IPS DF 19.7 (cell line): Measurements from ENCODE around the gene DLST.
A peak's percentile ranks its signal among the peaks of the same experiment; 100 is the strongest.

Experiments used
- DNase-seq: peaks from one replicate; pipeline ENCODE4 v3.0.0-alpha.2; 2013; ENCODE audit warnings: low read depth, low spot score

DLST gene

DNA sequence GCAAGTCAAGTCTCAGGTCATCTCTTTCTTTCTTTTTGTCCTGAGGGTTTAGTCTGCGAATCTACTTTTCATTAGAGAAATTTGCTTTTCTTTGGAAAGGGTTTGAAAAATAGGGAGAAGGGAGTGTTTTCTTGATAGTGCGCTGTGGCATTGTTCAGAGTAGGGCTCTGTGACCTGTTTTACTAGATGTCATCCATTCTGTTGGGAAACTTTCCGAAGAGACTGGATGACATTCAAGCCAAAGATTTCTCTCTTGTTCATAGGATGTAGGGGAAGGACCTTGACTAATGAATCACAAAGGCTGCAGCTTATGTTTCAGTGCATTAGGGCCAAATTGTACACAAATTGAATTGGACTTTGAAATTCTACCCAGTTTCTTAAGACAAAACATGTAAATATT is 14.7 kb downstream of the DLST start:
- no peak for DNase-seq

- no peak for DNase-seq
Observed at GRCh38 chr14:74897642-74898041, 15.9 kb downstream of the DLST start.

DNA sequence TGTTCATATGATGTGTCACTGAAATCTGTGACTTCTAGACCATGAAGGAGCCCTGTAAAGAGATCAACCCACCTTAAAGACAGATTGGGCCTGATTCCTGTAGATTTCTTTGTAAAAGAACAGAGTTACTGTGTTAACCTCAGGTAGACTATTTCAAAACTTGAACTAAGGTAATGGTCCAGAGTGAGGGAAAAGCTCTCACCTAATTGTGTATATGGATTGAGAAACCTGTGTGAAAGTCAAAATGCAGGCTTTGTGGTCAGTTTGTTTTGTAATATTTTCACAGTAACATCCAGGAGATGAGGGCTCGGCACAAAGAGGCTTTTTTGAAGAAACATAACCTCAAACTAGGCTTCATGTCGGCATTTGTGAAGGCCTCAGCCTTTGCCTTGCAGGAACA is 16.4 kb downstream of the DLST start:
- DNase-seq, result no peak

DNA sequence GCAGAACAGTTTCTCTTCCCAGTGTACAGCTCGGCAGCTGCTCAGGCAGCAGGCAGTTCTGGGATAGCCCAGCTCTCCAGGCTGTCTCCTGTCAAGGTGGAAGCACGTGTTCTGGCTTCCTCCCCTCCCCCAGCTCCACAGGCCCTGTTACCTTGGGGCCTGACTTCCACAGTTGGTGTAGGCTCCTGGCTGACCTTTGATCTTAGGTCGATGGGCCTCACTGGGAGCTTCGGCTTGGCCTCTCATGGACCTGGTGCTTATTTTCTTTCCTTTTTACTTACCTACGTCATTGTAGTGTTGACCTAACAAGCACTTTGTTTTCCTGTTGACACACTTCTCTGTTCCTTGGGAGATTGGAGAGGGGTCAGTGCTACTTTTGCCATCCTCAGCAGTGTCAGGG is 17.0 kb downstream of the DLST start:
- DNase-seq, result no peak

DNA sequence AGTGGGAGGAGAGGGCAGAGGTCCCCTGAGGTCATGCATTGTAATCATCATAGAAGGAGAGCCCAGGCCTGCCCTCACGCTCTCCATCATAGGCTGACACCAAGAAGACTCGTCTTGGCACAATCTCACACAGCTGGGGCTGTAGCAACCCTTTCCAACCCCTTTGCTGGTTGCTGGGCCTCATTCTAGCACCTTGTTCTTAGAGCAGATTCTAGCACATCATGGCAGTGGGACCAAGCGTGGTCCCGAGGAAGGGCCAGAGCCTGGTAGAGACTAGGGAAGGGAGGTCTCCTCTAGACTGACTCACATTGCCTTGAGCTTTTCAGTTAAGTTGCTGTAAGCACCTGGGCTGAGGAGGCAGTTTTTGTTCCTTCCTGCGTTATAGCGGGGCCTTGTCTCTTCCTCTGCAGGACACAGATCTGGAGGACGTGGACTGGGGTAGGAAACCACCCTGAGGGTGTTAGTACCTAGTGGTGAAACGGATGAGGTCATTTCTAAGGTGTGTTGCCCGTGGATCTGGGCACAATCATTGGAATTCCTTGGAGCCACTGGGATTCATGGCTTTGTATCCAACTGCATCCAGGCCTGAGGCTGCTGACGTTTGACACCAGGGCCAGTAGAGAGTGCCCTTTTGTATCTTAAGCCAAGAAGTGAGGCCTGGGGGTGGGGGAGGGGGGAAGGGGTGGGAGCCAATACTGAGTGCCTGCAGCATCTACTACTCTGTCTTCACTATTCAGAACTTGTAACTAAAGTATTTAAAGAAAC is 21.4 kb downstream of the DLST start:
- DNase-seq, result no peak

GRCh38 chr14:74904635-74905503 is 23.2 kb downstream of the DLST start:
- no peak for DNase-seq

DNA sequence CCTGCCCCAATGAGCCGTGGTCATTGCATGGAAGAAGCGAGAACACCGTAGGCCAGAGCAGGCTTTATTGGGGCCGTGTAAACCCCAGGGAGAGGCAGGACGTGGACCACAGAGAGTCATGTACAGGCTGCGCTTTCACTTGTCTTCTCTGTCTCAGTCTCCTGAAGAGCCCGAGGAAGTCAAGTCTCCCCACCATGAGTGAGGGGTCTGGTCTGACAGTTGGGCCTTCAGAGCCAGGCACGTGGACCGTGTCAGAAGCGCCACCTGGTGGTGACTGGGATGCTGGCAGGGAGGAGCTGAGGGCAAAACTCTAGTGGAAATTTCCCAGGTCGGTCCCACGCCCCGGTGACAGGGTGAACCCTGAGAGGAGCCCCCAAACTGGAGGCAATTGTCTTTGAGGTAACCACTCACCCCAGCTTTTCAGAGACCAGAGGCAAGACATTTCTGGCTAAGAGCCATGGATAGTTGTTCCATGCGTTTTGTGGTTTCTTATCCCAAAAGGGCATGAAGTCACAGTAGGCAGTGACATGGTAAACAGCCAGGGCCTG is 24.0 kb downstream of the DLST start:
- no peak for DNase-seq

DNA sequence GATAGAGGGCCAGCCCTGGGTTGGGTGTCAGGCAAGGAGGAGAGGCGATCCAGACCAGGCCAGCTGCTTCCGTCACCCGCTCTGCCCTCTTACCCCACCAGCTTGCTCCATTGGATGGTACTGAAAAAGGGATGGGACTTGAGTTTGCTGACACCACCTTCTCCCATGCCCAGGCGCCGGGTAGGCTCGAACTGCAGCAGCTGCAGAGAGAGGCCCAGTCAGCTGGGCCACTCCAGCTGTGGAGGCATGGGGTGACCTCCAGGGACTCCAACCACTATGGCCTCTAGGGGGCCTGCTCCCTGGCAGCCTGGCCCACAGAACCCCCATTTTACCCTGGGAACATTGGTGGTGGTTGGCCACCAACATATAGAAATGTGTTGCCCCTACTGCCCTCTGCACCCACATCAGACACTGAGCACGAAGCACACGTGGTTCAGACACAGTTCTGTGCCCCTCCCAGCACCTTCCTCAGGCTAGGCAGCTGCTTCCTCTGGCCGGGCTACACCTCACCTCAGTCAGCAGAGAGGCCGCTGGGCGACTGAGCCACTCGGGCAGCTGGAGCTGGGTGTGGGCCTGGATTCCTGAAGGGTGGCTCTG is 25.3 kb downstream of the DLST start:
- DNase-seq, result no peak

GRCh38 chr14:74907744-74908143 is 26.0 kb downstream of the DLST start:
- no peak for DNase-seq

GRCh38 chr14:74908861-74909341 is 27.2 kb downstream of the DLST start:
- DNase-seq, result no peak

GRCh38 chr14:74909501-74909900 is 27.8 kb downstream of the DLST start:
- DNase-seq, result no peak

GRCh38 chr14:74909911-74910310 is 28.2 kb downstream of the DLST start:
- no peak for DNase-seq

GRCh38 chr14:74910556-74910955 is 28.8 kb downstream of the DLST start:
- no peak for DNase-seq

DNA sequence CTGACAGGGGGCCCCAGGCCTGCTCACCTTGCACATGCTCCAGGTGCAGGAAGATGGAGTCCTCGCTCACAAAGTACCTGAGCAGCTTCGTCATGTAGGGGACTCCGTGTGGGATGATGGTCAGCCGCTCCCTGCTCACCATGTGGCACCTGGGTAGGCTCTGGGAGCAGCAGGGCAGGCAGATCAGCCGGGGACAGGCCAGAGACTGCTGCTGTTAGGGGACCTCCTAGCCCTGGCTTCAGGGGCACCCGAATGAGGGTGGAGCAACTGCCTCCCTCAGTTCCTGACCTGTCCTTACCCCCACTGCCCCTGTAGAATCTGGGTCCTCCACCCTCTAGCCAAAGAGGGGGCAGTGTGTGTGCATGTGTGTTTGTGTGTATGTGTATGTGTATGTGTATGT is 29.5 kb downstream of the DLST start:
- DNase-seq, result no peak

- no peak for DNase-seq
Observed at GRCh38 chr14:74911704-74912103, 30.0 kb downstream of the DLST start.

- no peak for DNase-seq
Observed at GRCh38 chr14:74912111-74912510, 30.4 kb downstream of the DLST start.

DNA sequence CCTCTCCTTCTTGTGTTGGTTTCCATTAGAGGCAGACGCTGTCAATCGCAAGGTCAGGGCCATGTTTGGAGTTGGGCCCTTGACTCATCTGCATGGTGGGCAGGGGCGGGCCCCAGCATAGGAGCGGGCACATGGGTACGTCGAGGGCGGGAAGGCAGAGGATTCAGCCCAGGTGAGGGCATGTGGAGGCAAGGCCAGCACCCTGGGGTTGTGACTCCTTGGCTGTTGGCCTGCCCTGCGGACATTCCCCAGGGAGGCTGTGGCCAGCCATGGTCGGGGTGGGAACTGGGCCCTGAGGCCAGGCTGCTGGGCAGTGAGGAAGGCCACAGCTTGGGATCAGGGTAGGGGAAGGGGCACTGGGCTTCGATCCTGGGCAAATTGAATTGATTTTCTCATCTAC is 31.1 kb downstream of the DLST start:
- no peak for DNase-seq

DNA sequence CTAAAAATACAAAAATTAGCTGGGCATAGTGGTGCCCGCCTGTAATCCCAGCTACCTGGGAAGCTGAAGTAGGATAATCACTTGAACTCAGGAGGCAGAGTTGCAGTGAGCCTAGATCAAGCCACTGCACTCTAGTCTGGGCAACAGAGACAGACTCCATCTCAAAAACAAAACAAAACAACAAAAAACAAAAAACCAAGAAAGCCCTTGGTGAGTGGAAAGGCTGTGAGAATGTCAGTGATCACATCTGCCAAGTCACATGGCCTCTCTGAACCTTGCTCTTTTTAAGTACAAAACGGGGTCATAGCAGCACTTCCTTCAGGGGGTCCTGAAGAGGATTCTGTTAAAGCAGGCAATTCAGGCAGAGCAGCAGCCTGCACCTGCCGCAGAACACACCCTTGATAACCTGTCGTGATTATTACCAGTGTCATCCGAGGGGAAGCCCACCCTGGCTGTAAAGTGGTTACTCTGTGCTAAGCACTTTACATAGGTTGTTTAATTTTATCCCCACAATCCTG is 31.7 kb downstream of the DLST start:
- no peak for DNase-seq

DNA sequence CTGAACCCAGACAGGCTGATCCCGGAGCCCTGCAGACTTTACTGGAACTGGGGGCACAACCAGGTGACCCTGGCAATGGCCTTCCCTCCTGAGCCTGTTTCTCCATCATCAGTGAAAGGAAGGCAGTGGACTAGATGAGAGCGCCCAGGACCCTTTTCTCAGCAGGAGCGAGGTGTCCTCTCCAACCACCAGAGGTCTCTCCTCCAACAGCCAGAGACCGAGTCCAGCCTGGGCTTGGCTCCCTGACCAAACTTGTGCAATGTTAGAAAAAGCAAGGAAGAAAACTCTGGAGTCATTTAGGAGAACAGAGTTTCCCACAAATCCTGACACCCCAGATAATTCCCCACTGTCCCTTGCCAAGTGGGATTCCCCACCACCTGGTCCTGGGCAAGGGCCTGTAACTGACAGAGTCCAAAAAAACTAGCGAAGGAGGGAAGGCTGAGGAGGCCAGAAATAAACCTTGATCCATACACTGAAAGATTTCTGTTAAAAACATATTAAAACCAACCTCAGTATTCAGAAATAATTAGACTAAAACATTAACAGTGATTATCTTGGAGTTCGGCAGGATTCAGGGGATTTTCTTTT is 32.4 kb downstream of the DLST start:
- DNase-seq, result peak; percentile 15

GRCh38 chr14:74915426-74915825 is 33.7 kb downstream of the DLST start:
- DNase-seq, result no peak

DNA sequence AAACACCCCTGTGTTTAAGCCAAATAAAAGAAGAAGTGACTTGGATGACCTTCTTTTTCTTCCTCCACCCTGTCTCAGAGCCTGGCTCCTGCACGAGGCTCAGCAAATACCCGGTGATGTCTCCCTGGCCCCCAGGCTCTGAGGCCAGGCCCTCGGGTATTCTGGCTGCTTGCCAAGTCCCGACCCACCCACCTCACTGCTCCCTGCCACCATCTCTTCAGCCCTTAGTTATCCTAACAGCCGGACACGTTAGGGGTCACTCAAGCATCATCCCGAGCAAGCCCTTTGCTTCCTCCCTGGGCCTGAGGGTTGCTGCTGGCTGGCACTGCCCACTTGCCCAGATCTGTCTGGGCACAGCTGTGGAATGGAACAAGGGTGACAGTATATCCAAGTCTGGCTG is 34.1 kb downstream of the DLST start:
- DNase-seq, result no peak

DNA sequence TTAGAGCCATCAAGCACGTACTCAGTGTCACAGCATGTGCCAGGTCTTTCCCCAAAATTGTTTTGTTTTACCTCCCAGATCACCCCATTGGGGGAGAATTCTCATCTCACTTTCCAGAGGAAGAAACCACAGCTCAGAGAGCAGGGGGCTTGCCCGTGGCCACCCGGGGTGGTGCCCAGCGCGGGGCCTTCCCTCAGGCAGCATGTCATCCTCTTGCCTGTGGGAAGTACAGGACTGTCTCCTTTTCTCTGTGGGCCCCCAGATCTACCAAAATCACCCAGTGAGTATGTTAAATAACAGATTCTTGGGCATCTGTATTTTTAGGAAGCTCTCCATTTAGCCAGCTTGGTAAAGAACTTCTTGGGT is 35.4 kb downstream of the DLST start:
- DNase-seq, result no peak
